Uterus (tissue), 2 donors: ENCODE data around the gene SHISAL1.

Experiments used
- POLR2A ChIP-seq, 2 donors: fragments of 450-650 bp; IDR thresholded peaks; one replicate each; pipeline ENCODE4 v1.6.1; 2016; ENCODE audit warnings: antibody characterized with exemption in 2 of 2, mild to moderate bottlenecking in 1 of 2, moderate library complexity in 1 of 2
- TF ChIP-seq, protein P1 (sequence below), 4 experiments: fragments of 200-600 bp in 2 of 4; fragments of 450-650 bp in 2 of 4; sonication (generic) in 2 of 4; IDR thresholded peaks; one replicate each; pipeline ENCODE4 v1.5.1; 2016 to 2019; ENCODE audit warnings: antibody characterized with exemption in 4 of 4, mild to moderate bottlenecking in 2 of 4, moderate library complexity in 1 of 4

GRCh38 chr22:44333847-44334635 lies 21.3 kb upstream of the SHISAL1 start:
- TF ChIP-seq, protein P1, sequence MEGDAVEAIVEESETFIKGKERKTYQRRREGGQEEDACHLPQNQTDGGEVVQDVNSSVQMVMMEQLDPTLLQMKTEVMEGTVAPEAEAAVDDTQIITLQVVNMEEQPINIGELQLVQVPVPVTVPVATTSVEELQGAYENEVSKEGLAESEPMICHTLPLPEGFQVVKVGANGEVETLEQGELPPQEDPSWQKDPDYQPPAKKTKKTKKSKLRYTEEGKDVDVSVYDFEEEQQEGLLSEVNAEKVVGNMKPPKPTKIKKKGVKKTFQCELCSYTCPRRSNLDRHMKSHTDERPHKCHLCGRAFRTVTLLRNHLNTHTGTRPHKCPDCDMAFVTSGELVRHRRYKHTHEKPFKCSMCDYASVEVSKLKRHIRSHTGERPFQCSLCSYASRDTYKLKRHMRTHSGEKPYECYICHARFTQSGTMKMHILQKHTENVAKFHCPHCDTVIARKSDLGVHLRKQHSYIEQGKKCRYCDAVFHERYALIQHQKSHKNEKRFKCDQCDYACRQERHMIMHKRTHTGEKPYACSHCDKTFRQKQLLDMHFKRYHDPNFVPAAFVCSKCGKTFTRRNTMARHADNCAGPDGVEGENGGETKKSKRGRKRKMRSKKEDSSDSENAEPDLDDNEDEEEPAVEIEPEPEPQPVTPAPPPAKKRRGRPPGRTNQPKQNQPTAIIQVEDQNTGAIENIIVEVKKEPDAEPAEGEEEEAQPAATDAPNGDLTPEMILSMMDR (IDR thresholded peaks at IDR 0.05) = no peak
- TF ChIP-seq POLR2A (IDR thresholded peaks at IDR 0.05) = no peak
